Measurements from ENCODE around the gene GALNT11. TPM values are rescaled to one million over a fixed set of nuclear protein-coding genes. Genes with fewer than 3 reads are reported as not detected.

GALNT11 gene
- polyA plus RNA-seq, 1 donor (not counting 4 experiments of a cell fraction or from before 2014, with no cell fraction given) = 42.3 TPM

- dilution Hi-C loops (cut with MboI; ENCODE audit: extremely low pct_ligation_motif_present, low sequenced_read_pairs) = no loop called here
- no peak for DNase-seq (ENCODE audit: low read depth, low spot score)
- H3K27ac ChIP-seq (ENCODE audit: control insufficient read depth, insufficient read depth, low read length) = no peak overlapping the region
- H3K9me3 ChIP-seq (ENCODE audit: control insufficient read depth, low read depth, low read length) = no peaks in the 10 kb centered on the region
- no peak for FAIRE-seq
- H4K20me1 ChIP-seq (ENCODE audit: control insufficient read depth, extremely low read depth, insufficient read depth, low read length) = no peaks in the 10 kb centered on the region
- H3K4me2 ChIP-seq (ENCODE audit: control insufficient read depth, extremely low read depth, insufficient read depth, low read depth, low read length) = no peak overlapping the region
- peaks cover 21% of the 10 kb centered on the region in 2 experiments for H3K36me3 ChIP-seq (ENCODE audit: control insufficient read depth in 2 of 2, extremely low read depth in 1 of 2, insufficient read depth in 2 of 2, low read length in 2 of 2)
- no peak overlapping the region for H3K4me3 ChIP-seq (ENCODE audit: control insufficient read depth in 2 of 3, extremely low read depth in 1 of 3, insufficient read depth in 2 of 3, low read depth in 1 of 3, low read length in 3 of 3)
- no peaks in the 10 kb centered on the region for H3K27me3 ChIP-seq (ENCODE audit: control insufficient read depth, extremely low read depth, insufficient read depth, low read length)
- no peaks in the 10 kb centered on the region for H3K4me1 ChIP-seq (ENCODE audit: control insufficient read depth, extremely low read depth, insufficient read depth, low read length)
- H2AFZ ChIP-seq (ENCODE audit: control insufficient read depth, low read length) = no peak overlapping the region
- no peaks in the 10 kb centered on the region for H3K9me1 ChIP-seq (ENCODE audit: control insufficient read depth, extremely low read depth, insufficient read depth, low read length)
- no peak for TF ChIP-seq CTCF (optimal IDR thresholded peaks at IDR 0.05 in 1 of 3, IDR thresholded peaks at IDR 0.05 in 1 of 3, conservative IDR thresholded peaks at IDR 0.05 in 1 of 3; ENCODE audit: extremely low read depth in 1 of 3, insufficient read depth in 2 of 3, low read length in 3 of 3)
- no peak for TF ChIP-seq EZH2 (IDR thresholded peaks at IDR 0.05; ENCODE audit: low read length)
- H3K9ac ChIP-seq (ENCODE audit: control insufficient read depth, extremely low read depth, insufficient read depth, low read length) = no peak overlapping the region
- H3K79me2 ChIP-seq (ENCODE audit: control insufficient read depth, insufficient read depth, low read length) = no peaks in the 10 kb centered on the region
Measured at GRCh38 chr7:152142976-152143595, 117.6 kb downstream of the GALNT11 start.

GRCh38 chr7:152144557-152145245, 119.2 kb downstream of the GALNT11 start:
- TF ChIP-seq EZH2 (IDR thresholded peaks at IDR 0.05; ENCODE audit: low read length) (no peak), CTCF (optimal IDR thresholded peaks at IDR 0.05 in 1 of 3, IDR thresholded peaks at IDR 0.05 in 1 of 3, conservative IDR thresholded peaks at IDR 0.05 in 1 of 3; ENCODE audit: extremely low read depth in 1 of 3, insufficient read depth in 2 of 3, low read length in 3 of 3) (no peak)
- Histone ChIP-seq H3K27me3 (ENCODE audit: control insufficient read depth, extremely low read depth, insufficient read depth, low read length) (no peaks in the 10 kb centered on the region), H3K9me1 (ENCODE audit: control insufficient read depth, extremely low read depth, insufficient read depth, low read length) (no peaks in the 10 kb centered on the region), H3K79me2 (ENCODE audit: control insufficient read depth, insufficient read depth, low read length) (no peaks in the 10 kb centered on the region), H3K4me2 (ENCODE audit: control insufficient read depth, extremely low read depth, insufficient read depth, low read depth, low read length) (no peak overlapping the region), H3K9me3 (ENCODE audit: control insufficient read depth, low read depth, low read length) (no peaks in the 10 kb centered on the region), H3K4me3 (ENCODE audit: control insufficient read depth in 2 of 3, extremely low read depth in 1 of 3, insufficient read depth in 2 of 3, low read depth in 1 of 3, low read length in 3 of 3) (no peak overlapping the region), H3K4me1 (ENCODE audit: control insufficient read depth, extremely low read depth, insufficient read depth, low read length) (no peaks in the 10 kb centered on the region), H3K9ac (ENCODE audit: control insufficient read depth, extremely low read depth, insufficient read depth, low read length) (no peak overlapping the region), H3K36me3 (ENCODE audit: control insufficient read depth in 2 of 2, extremely low read depth in 1 of 2, insufficient read depth in 2 of 2, low read length in 2 of 2) (peaks cover 22% of the 10 kb centered on the region in 2 experiments), H4K20me1 (ENCODE audit: control insufficient read depth, extremely low read depth, insufficient read depth, low read length) (no peaks in the 10 kb centered on the region), H2AFZ (ENCODE audit: control insufficient read depth, low read length) (no peak overlapping the region), H3K27ac (ENCODE audit: control insufficient read depth, insufficient read depth, low read length) (no peak overlapping the region)
- FAIRE-seq (no peak), DNase-seq (ENCODE audit: low read depth, low spot score) (no peak)
- dilution Hi-C loops (cut with MboI; ENCODE audit: extremely low pct_ligation_motif_present, low sequenced_read_pairs) = no loop called here
